ENCODE results near the gene OGFRL1. TPM values are rescaled to one million over a fixed set of nuclear protein-coding genes. Genes with fewer than 3 reads are reported as not detected.
"Not testable (repeated sequence)": the region's sequence is repeated elsewhere in the genome, so short reads cannot be mapped to it uniquely, and the experiment has no call there.

OGFRL1 gene
- total RNA-seq, 1 experiment from 2014 or later = 6.9 TPM

GRCh38 chr6:71262914-71263313 lies 25.7 kb upstream of the OGFRL1 start:
- H3K4me1 Mint-ChIP-seq (ENCODE audit: low read depth, unreplicated experiment) = no peaks in the 10 kb centered on the region
- no peak for TF ChIP-seq CTCF (IDR thresholded peaks at IDR 0.05; ENCODE audit: insufficient read depth in 1 of 2, low read depth in 1 of 2, low read length in 1 of 2, severe bottlenecking in 1 of 2, unreplicated experiment in 1 of 2)
- no peaks in the 10 kb centered on the region for H3K36me3 Mint-ChIP-seq (ENCODE audit: insufficient read depth, unreplicated experiment)
- intact Hi-C loops (cut with micrococcal nuclease; ENCODE audit: unreplicated experiment) = no loop called here
- H3K4me3 Mint-ChIP-seq (ENCODE audit: unreplicated experiment) = no peak overlapping the region
- H3K9me3 Mint-ChIP-seq (ENCODE audit: unreplicated experiment) = no peaks in the 10 kb centered on the region
- H3K4me1 ChIP-seq = no peaks in the 10 kb centered on the region
- DNase-seq = no peak
- no TSS peak for BruUV-seq (replicated peaks)
- no peaks in the 10 kb centered on the region for H3K36me3 ChIP-seq (ENCODE audit: control insufficient read depth, insufficient read depth, low read length)
- no peak overlapping the region for H3K27ac Mint-ChIP-seq (ENCODE audit: unreplicated experiment)
- no peaks in the 10 kb centered on the region for H3K9me3 ChIP-seq
- H3K4me3 ChIP-seq (ENCODE audit: low read depth, low read length) = no peak overlapping the region
- POLR2A ChIA-PET = no interaction called here
- no peaks in the 10 kb centered on the region for H3K27me3 ChIP-seq (replicated peaks; ENCODE audit: control insufficient read depth, insufficient read depth, low read length)
- H3K27me3 Mint-ChIP-seq (ENCODE audit: insufficient read depth, unreplicated experiment) = peaks cover 9% of the 10 kb centered on the region
- CTCF ChIA-PET = no interaction called here

GRCh38 chr6:71266392-71266791 lies 22.2 kb upstream of the OGFRL1 start:
- H3K36me3 Mint-ChIP-seq (ENCODE audit: insufficient read depth, unreplicated experiment); H3K27ac Mint-ChIP-seq (ENCODE audit: unreplicated experiment); H3K4me3 ChIP-seq (ENCODE audit: low read depth, low read length); H3K27me3 ChIP-seq (replicated peaks; ENCODE audit: control insufficient read depth, insufficient read depth, low read length); H3K36me3 ChIP-seq (ENCODE audit: control insufficient read depth, insufficient read depth, low read length); H3K9me3 Mint-ChIP-seq (ENCODE audit: unreplicated experiment); POLR2A ChIA-PET; intact Hi-C loops (cut with micrococcal nuclease; ENCODE audit: unreplicated experiment); CTCF ChIA-PET; H3K4me1 Mint-ChIP-seq (ENCODE audit: low read depth, unreplicated experiment); H3K9me3 ChIP-seq; BruUV-seq (replicated peaks); H3K4me3 Mint-ChIP-seq (ENCODE audit: unreplicated experiment); H3K27me3 Mint-ChIP-seq (ENCODE audit: insufficient read depth, unreplicated experiment); DNase-seq; H3K4me1 ChIP-seq: not testable (repeated sequence)

GRCh38 chr6:71268735-71269437 lies 19.7 kb upstream of the OGFRL1 start:
- Mint-ChIP-seq H3K9me3 (ENCODE audit: unreplicated experiment) (peaks cover 10% of the 10 kb centered on the region), H3K36me3 (ENCODE audit: insufficient read depth, unreplicated experiment) (no peaks in the 10 kb centered on the region), H3K27me3 (ENCODE audit: insufficient read depth, unreplicated experiment) (peaks cover 6% of the 10 kb centered on the region), H3K27ac (ENCODE audit: unreplicated experiment) (no peak overlapping the region), H3K4me3 (ENCODE audit: unreplicated experiment) (no peak overlapping the region), H3K4me1 (ENCODE audit: low read depth, unreplicated experiment) (no peaks in the 10 kb centered on the region)
- POLR2A ChIA-PET = no interaction called here
- DNase-seq = no peak
- CTCF ChIA-PET = no interaction called here
- no peaks in the 10 kb centered on the region for H3K36me3 ChIP-seq (ENCODE audit: control insufficient read depth, insufficient read depth, low read length)
- BruUV-seq (replicated peaks) = no TSS peak
- H3K4me1 ChIP-seq = no peaks in the 10 kb centered on the region
- no peak for TF ChIP-seq CTCF (IDR thresholded peaks at IDR 0.05; ENCODE audit: insufficient read depth in 1 of 2, low read depth in 1 of 2, low read length in 1 of 2, severe bottlenecking in 1 of 2, unreplicated experiment in 1 of 2)
- H3K9me3 ChIP-seq = no peaks in the 10 kb centered on the region
- no peaks in the 10 kb centered on the region for H3K27me3 ChIP-seq (replicated peaks; ENCODE audit: control insufficient read depth, insufficient read depth, low read length)
- intact Hi-C loops (cut with micrococcal nuclease; ENCODE audit: unreplicated experiment) = no loop called here
- no peak overlapping the region for H3K4me3 ChIP-seq (ENCODE audit: low read depth, low read length)

Data from Caco-2 (cell line).